K562 (cell line): ENCODE measurements around the gene CARMIL1. TPM values are rescaled to one million over a fixed set of nuclear protein-coding genes. Genes with fewer than 3 reads are reported as not detected.

ENCODE experiments used
- ATAC-seq: fragments of 200-7000 bp; cut with Tn5 transposase; 3 replicates; pipeline ENCODE4 v1.9.1; 2020; ENCODE audit warnings: moderate library complexity
- BruUV-seq: library from RNA; stranded (reverse); fragments of 400-500 nt; replicated peaks from 2 replicates; lab custom pipeline; 2021; lab: Mats Ljungman, UMichigan
- CTCF ChIA-PET: fragments of 300-600 bp; formaldehyde crosslinking; extraction: SDS; loops from one replicate; lab custom pipeline; 2021; ENCODE audit warnings: low intra/inter-chr PET ratio; lab: Yijun Ruan, JAX
- POLR2A ChIA-PET: fragments of 300-600, 350-650 bp; sonication (Branson Sonifier 250); formaldehyde crosslinking; extraction: SDS; loops from one replicate; lab custom pipeline; 2021; ENCODE audit warnings: antibody characterized with exemption, inconsistent platforms; lab: Yijun Ruan, JAX
- DNase-seq, 4 experiments: peaks; one replicate each; pipeline versions ENCODE4 v3.0.0 to v3.0.0-alpha.2; 2011 to 2018; ENCODE audit warnings: low spot score in 3 of 4, mixed read lengths in 3 of 4; ENCODE audit errors: extremely low read depth in 1 of 4
- FAIRE-seq: peaks from 2 replicates; lab custom pipeline; 2011; peaks lifted over from hg19 to GRCh38; lab: Jason Lieb, UNC
- H2AFZ ChIP-seq: 2 replicates; pipeline ENCODE4 v1.6.0; 2011; ENCODE audit warnings: low read depth, low read length, control low read depth, inconsistent platforms
- H3K27ac ChIP-seq: fragments of 200-600 bp; 3 replicates; pipeline ENCODE4 v1.8.0; 2011; ENCODE audit warnings: low read depth, mild to moderate bottlenecking, control low read depth, inconsistent platforms, low read length, moderate library complexity, mixed read lengths; ENCODE audit errors: extremely low read depth
- H3K27me3 ChIP-seq, 2 experiments: fragments of 300-600 bp in 1 of 2; 2 replicates in 1 of 2; 3 replicates in 1 of 2; pipeline versions ENCODE4 v1.6.0 to v1.8.0; 2011; ENCODE audit warnings: inconsistent platforms in 2 of 2, low read length in 2 of 2, mild to moderate bottlenecking in 1 of 2, mixed read lengths in 1 of 2, moderate library complexity in 1 of 2; ENCODE audit not compliant: control insufficient read depth in 2 of 2, insufficient read depth in 2 of 2
- H3K36me3 ChIP-seq: fragments of 300-600 bp; 3 replicates; pipeline ENCODE4 v1.8.0; 2011; ENCODE audit warnings: mild to moderate bottlenecking, low read length, inconsistent platforms; ENCODE audit not compliant: control insufficient read depth, insufficient read depth
- H3K4me1 ChIP-seq, 2 experiments: fragments of 200-600 bp in 1 of 2; replicated peaks in 1 of 2; 2 replicates in 1 of 2; 3 replicates in 1 of 2; pipeline versions ENCODE4 v1.5.1 to v1.8.0; 2011; ENCODE audit warnings: inconsistent platforms in 2 of 2, low read length in 2 of 2, mild to moderate bottlenecking in 1 of 2, mixed read lengths in 1 of 2, moderate library complexity in 1 of 2; ENCODE audit not compliant: control insufficient read depth in 2 of 2, insufficient read depth in 2 of 2
- H3K4me2 ChIP-seq: 2 replicates; pipeline ENCODE4 v1.6.1; 2011; ENCODE audit warnings: low read length, control low read depth, inconsistent platforms, mixed read lengths; ENCODE audit not compliant: insufficient read depth
- H3K4me3 ChIP-seq: fragments of 200-600 bp; sonication (generic), shearing (Covaris generic); 2 replicates; pipeline ENCODE4 v1.5.1; 2016; ENCODE audit warnings: control low read depth, inconsistent platforms
- H3K79me2 ChIP-seq: fragments of 200-600 bp; 3 replicates; pipeline ENCODE4 v1.8.0; 2011; ENCODE audit warnings: low read length, inconsistent platforms; ENCODE audit not compliant: control insufficient read depth, insufficient read depth
- H3K9ac ChIP-seq, 2 experiments: 2 replicates each; pipeline versions ENCODE4 v1.6.0 to v1.6.1; 2011; ENCODE audit warnings: low read depth in 2 of 2, low read length in 2 of 2, control low read depth in 1 of 2, inconsistent platforms in 1 of 2, mild to moderate bottlenecking in 1 of 2, mixed read lengths in 1 of 2; ENCODE audit not compliant: insufficient read depth in 1 of 2
- H3K9me1 ChIP-seq: one replicate; pipeline ENCODE4 v1.6.0; 2011; ENCODE audit warnings: inconsistent platforms, mild to moderate bottlenecking, low read length, moderate library complexity; ENCODE audit not compliant: control insufficient read depth, insufficient read depth
- H3K9me3 ChIP-seq: replicated peaks from 2 replicates; pipeline ENCODE4 v1.5.1; 2011; ENCODE audit warnings: low read depth, low read length, inconsistent platforms; ENCODE audit not compliant: control insufficient read depth, insufficient read depth
- H4K20me1 ChIP-seq: replicated peaks from 2 replicates; pipeline ENCODE4 v1.6.1; 2011; ENCODE audit warnings: low read length, inconsistent platforms, mixed read lengths; ENCODE audit not compliant: control insufficient read depth, insufficient read depth
- HDAC8 ChIP-seq: fragments of 450-650 bp; IDR thresholded peaks from 2 replicates; pipeline ENCODE4 v1.6.1; 2016; ENCODE audit warnings: mild to moderate bottlenecking, missing genetic modification characterization, moderate library complexity, missing compliant biosample characterization
- MAFF ChIP-seq: IDR thresholded peaks from 2 replicates; pipeline ENCODE4 v1.6.1; 2012; ENCODE audit warnings: low read length, improper control_type of control experiment
- MLLT1 ChIP-seq, 2 experiments: fragments of 450-650 bp; IDR thresholded peaks; 2 replicates each; pipeline ENCODE4 v1.6.1; 2016
- MNT ChIP-seq, 2 experiments: fragments of 450-650 bp; conservative IDR thresholded peaks; 2 replicates each; pipeline ENCODE4 v1.6.1; 2017; ENCODE audit warnings: mild to moderate bottlenecking in 2 of 2, moderate library complexity in 2 of 2
- NFIX ChIP-seq: fragments of 250-450 bp; sonication (Bioruptor Pico); IDR thresholded peaks from 2 replicates; pipeline ENCODE4 v1.4.0; 2020; ENCODE audit warnings: low read depth, mild to moderate bottlenecking, moderate library complexity
- POLR2AphosphoS5 ChIP-seq: IDR thresholded peaks from 2 replicates; pipeline ENCODE4 v1.6.1; 2011; ENCODE audit warnings: mild to moderate bottlenecking, low read depth, low read length, moderate library complexity; ENCODE audit not compliant: control insufficient read depth, insufficient read depth
- PTTG1 ChIP-seq: fragments of 450-650 bp; IDR thresholded peaks from 2 replicates; pipeline ENCODE4 v1.6.1; 2016; ENCODE audit warnings: low read depth, mild to moderate bottlenecking, missing genetic modification characterization, missing compliant biosample characterization
- RFX1 ChIP-seq: fragments of 450-650 bp; IDR thresholded peaks from 2 replicates; pipeline ENCODE4 v1.6.1; 2016; ENCODE audit warnings: mild to moderate bottlenecking, moderate library complexity
- SMARCA5 ChIP-seq: fragments of 450-650 bp; IDR thresholded peaks from 2 replicates; pipeline ENCODE4 v1.6.1; 2016
- SRF ChIP-seq, 2 experiments: fragments of 250-450, 450-650 bp in 1 of 2; sonication (Bioruptor Pico) in 1 of 2; sonication (generic) in 1 of 2; formaldehyde crosslinking; IDR thresholded peaks; 2 replicates each; pipeline versions ENCODE4 v1.5.0 to v1.5.1; 2020 to 2022; ENCODE audit warnings: mild to moderate bottlenecking in 1 of 2, missing genetic modification reagents in 1 of 2
- TEAD1 ChIP-seq, 2 experiments: fragments of 450-650 bp in 1 of 2; sonication (generic) in 1 of 2; formaldehyde crosslinking; IDR thresholded peaks; 2 replicates each; pipeline versions ENCODE4 v1.4.0 to v1.8.0; 2020 to 2022; ENCODE audit warnings: mild to moderate bottlenecking in 2 of 2, missing genetic modification reagents in 1 of 2
- TGIF2 ChIP-seq: sonication (generic); formaldehyde crosslinking; IDR thresholded peaks from 2 replicates; pipeline ENCODE4 v1.8.1; 2022; ENCODE audit warnings: mild to moderate bottlenecking, missing genetic modification reagents, moderate library complexity
- THRB ChIP-seq: fragments of 450-650 bp; formaldehyde crosslinking; conservative IDR thresholded peaks from 2 replicates; pipeline ENCODE4 v1.4.0; 2022; ENCODE audit warnings: mild to moderate bottlenecking, missing genetic modification characterization
- VEZF1 ChIP-seq: fragments of 200-800 bp; sonication (Bioruptor generic); IDR thresholded peaks from 2 replicates; pipeline ENCODE4 v1.6.1; 2017; ENCODE audit warnings: missing genetic modification characterization, missing compliant biosample characterization
- ZNF224 ChIP-seq: sonication (generic); formaldehyde crosslinking; IDR thresholded peaks from 2 replicates; pipeline ENCODE4 v1.8.0; 2022; ENCODE audit warnings: mild to moderate bottlenecking, missing genetic modification reagents
- ZNF395 ChIP-seq: fragments of 200-800 bp; sonication (Bioruptor generic); IDR thresholded peaks from 2 replicates; pipeline ENCODE4 v1.6.1; 2017; ENCODE audit warnings: missing genetic modification characterization, missing compliant biosample characterization
- WGBS: fragments of 100-300 bp; shearing (Covaris generic); methylation state at CpG from one replicate; pipeline ENCODE4 v1.1.6; 2016; ENCODE audit warnings: low coverage, mixed read lengths; ENCODE audit not compliant: insufficient coverage; ENCODE audit errors: missing lambda C conversion rate; 5-methylcytosine and 5-hydroxymethylcytosine counted together
- in situ Hi-C: fragments of 300-500 bp; cut with MboI; formaldehyde crosslinking; loops from 4 replicates; pipeline ENCODE4 v1.15.0; 2018; ENCODE audit warnings: inconsistent platforms, mixed read lengths
- intact Hi-C: fragments of 100-400 bp; cut with micrococcal nuclease; formaldehyde crosslinking; loops from 2 replicates; pipeline ENCODE4 v1.14.2; 2022
- polyA plus RNA-seq, 8 experiments: library from polyadenylated mRNA; depleted of rRNA in 4 of 8; stranded (reverse) in 5 of 8; unstranded in 3 of 8; fragments of >200 nt; fragmentation: Nextera tagmentation in 2 of 8; fragmentation: Illumina TruSeq in 1 of 8; extraction: Ambion mirVana in 2 of 8; extraction: Trizol in 1 of 8; gene quantifications; 2 replicates each; pipeline versions ENCODE4 v1.2.1 to v1.2.3, GENCODE V29; 2011 to 2014; ENCODE audit warnings: inconsistent platforms in 1 of 8, missing spikeins in 1 of 8
- total RNA-seq, 7 experiments: library from RNA; depleted of rRNA in 6 of 7; stranded (reverse); fragments of >200 nt in 6 of 7; fragmentation: Illumina TruSeq in 2 of 7; extraction: Trizol in 2 of 7; gene quantifications; 2 replicates each; pipeline versions ENCODE4 v1.2.1 to v1.2.3, GENCODE V29; 2011 to 2021; ENCODE audit warnings: low replicate concordance in 1 of 7

Gene CARMIL1
- total and polyA plus RNA-seq, 9 of the 15 experiments (the other 6 are each of a cell fraction or from before 2014, with no cell fraction given) = 0.04 to 0.32 (median 0.10) TPM; not detected in 1

GRCh38 chr6:25333471-25333870, 54.3 kb downstream of the CARMIL1 start:
- Histone ChIP-seq H2AFZ (no peak overlapping the region), H3K36me3 (no peaks in the 10 kb centered on the region), H3K4me1 (no peaks in the 10 kb centered on the region), H3K79me2 (no peaks in the 10 kb centered on the region), H3K4me2 (no peak overlapping the region), H3K9me3 (no peaks in the 10 kb centered on the region), H3K9ac (no peak overlapping the region), H3K27me3 (0 out of 5 replicates have a peak, but pooled peaks cover 0 to 2% of the 10 kb centered on the region in 2 experiments), H3K27ac (no peak overlapping the region), H3K9me1 (no peaks in the 10 kb centered on the region), H4K20me1 (no peaks in the 10 kb centered on the region), H3K4me3 (no peak overlapping the region)
- 4% methylated on average over 3 of the region's 3 CpGs for WGBS
- POLR2A ChIA-PET = interaction anchor here (0.6 kb wide), 2 partner anchors 26 to 46 kb away, joined by 3 to 5 read pairs; no protein-coding TSS in a partner anchor
- DNase-seq (no peak), ATAC-seq (no peak), FAIRE-seq (no peak)
- in situ Hi-C loops = no loop called here
- intact Hi-C loops = no loop called here
- no TSS peak for BruUV-seq
- CTCF ChIA-PET = no interaction called here
- TF ChIP-seq HDAC8 (tag) = no peak
- no peak for TF ChIP-seq SRF (CRISPR knock-in tag; IDR thresholded peaks at IDR 0.05)
- TF ChIP-seq PTTG1 (tag) = no peak
- TF ChIP-seq SMARCA5 = no peak
- TF ChIP-seq POLR2AphosphoS5 = no peak
- no peak for TF ChIP-seq RFX1
- no peak for TF ChIP-seq ZNF224
- TF ChIP-seq MNT (conservative IDR thresholded peaks at IDR 0.05) = no peak
- no peak for TF ChIP-seq TGIF2 (CRISPR knock-in tag)
- no peak for TF ChIP-seq VEZF1 (CRISPR knock-in tag)
- TF ChIP-seq MLLT1 (IDR thresholded peaks at IDR 0.05) = no peak
- TF ChIP-seq MAFF = no peak
- no peak for TF ChIP-seq ZNF395 (CRISPR knock-in tag)
- no peak for TF ChIP-seq TEAD1 (CRISPR knock-in tag; IDR thresholded peaks at IDR 0.05)
- no peak for TF ChIP-seq THRB
- TF ChIP-seq NFIX (CRISPR knock-in tag) = no peak
